ENCODE data around the gene TOMM20.
"Not testable (repeated sequence)": the region's sequence is repeated elsewhere in the genome, so short reads cannot be mapped to it uniquely, and the experiment has no call there.

The TOMM20 gene

DNA sequence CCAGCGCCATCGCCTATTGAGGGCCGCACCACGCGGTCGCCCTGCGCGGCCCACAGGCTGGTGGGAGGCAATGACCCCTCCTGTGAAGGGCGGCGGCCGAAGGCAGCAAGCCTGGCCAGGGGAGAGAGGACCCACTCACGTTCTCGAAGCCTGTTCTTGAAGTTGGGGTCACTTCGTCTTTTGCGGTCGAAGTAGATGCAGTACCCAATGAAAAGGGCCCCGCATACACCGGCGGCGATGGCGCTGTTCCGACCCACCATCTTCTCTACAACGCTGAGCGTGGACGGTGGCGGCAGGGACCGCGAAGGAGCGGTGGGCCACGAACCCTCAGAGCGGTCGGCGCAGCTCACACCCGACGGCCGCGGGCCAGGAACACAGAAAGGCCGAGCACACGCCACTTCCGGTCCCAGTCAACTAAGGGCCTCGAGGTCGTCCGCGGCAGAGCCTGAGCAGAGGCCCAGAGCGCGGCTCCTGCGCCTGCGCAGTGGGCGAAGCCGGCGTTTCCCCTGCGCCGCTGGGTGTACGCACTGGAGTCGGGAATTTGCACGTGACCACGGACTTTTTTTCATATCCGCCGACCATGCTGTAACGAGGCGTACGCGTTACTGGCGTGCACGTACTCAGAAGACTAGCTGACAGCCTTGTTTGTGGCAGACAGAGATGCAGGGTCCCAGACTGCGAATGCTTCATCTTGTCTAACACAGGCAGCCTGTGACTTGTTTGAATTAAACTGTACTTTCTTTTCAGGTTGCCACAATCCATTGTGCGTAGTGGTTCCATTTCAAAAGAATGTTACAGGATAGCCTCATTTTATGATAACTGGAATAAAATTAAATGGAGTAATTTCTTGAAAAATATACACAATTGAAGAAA, at the start of gene TOMM20:
Gene TOMM20 (minus strand): TSS at position 382 of the 873 bp plus-strand sequence. CDS start 122 bp downstream, at position 260.
- peak; percentile 99 for DNase-seq (ENCODE audit: low spot score)

DNA sequence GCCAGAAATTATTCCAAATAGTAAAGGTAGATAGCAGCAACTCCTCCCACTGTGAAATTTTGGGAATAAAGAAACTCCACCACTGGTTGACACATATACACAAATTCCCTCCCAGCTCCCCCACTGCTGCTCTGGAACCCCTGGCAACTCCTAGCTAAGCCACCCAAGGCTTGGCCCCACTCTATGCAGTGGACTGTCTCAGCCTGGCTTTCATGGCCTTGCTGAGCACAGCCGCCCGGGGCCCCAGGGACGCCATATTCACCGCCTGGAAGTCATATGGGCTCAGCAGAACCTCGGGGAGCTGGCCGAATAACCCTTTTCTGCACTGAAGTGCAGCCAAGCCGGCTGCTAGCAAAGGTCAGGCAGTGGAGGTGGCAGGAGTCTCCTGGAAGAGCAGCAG, 47.8 kb upstream of the TOMM20 start:
- peak; percentile 30 for DNase-seq (ENCODE audit: low spot score)

DNA sequence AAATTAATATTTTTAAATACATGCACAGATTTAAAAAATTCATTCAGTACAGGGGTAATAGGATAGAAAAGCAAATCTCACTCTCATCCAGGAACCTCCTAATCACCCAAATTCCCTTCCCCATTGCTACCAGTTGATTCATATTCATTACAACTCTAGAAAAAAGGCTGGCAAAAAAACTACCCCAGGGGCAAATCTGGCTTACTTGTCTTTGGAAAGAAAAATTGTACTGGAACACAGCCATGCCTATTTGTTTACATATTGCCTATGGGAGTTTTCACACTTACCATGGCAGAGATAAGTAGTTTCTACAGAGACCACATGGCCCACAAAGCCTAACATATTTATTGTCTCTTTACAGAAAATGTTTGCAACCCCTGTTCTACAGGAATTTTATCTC, 41.3 kb upstream of the TOMM20 start:
- no peak for DNase-seq (ENCODE audit: low spot score)

- DNase-seq (ENCODE audit: low spot score), result no peak
Observed at GRCh38 chr1:235168375-235168774, 39.7 kb upstream of the TOMM20 start.

DNA sequence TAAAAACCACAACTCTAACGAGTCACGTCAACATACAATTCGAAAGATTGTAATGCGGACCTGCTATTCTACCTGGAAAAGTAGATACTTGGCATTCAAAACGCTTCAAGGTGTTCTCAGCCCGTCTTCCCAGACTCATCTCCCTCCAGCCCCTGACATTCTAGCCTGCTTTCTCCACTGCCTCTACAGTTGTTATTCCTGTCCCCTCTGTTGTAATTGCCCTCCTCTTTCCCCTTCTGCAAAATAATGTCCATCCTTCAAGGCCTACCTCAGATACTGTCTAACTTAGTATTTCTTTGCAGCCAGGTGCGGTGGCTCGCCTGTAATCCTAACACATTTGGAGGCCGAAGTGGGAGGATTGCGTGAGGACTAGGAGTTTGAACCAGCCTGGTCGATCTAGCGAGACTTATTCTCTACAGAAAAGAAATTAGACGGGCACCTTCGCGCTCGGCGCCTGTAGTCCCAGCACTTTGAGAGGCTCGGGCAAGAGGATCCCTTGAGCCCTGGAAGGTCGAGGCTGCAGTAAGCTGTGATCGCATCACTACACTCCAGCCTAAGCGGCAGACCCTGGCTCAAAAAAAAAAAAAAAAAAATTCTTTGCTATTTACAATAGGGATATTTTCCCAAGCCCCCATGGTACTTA, 33.2 kb upstream of the TOMM20 start:
- no peak for DNase-seq (ENCODE audit: low spot score)

- peak; percentile 99 for DNase-seq (ENCODE audit: low spot score)
Observed at GRCh38 chr1:235160957-235161684, 32.5 kb upstream of the TOMM20 start, which contains the start of gene RBM34. Gene RBM34 (minus strand): TSS chr1:235161250. CDS start chr1:235161226, 24 bp downstream.

DNA sequence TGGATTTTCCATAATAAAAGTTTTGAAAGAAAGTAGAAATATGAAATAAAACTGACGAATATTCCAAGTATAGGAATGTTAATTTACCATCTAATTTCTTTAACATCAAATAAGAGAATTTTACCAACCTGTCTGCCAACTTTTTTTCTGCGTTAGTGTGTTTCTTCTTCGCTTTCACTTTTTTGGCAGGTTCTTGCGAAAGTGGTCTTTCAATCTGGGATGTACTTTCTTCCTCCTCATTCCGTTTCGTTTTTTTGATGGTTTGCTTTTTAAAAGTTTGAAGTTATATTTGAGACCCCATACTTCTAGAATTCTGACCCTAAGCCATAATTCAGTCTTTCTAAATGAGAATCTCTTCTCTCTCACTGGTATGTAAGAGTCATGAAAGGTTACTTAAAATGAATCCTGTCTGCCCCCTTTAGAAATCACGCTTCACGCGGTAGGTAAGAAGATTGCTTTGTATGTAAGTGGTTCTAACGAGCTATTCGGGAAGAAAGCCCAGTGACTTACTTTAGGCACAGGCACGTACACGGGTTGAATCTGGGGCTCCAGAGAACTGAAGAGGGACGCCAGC, 31.8 kb upstream of the TOMM20 start:
- DNase-seq (ENCODE audit: low spot score), result no peak

DNA sequence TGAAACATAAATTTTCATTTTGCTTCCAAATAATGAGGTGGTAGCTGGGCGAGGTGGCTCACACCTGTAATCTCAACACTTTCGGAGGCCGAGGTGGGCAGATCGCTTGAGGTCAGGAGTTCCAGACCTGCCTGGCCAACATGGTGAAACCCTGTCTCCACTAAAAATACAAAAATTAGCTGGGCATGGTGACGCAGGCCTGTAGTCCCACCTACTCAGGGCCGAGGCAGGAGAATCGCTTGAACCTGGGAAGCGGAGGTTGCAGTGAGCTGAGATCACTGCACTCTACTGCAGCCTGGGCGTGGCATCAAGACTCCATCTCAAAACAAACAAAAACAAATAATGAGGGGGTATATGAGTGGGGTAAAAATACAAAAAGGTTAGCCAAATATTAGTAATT, 31.3 kb upstream of the TOMM20 start:
- not testable (repeated sequence) for DNase-seq (ENCODE audit: low spot score)

DNA sequence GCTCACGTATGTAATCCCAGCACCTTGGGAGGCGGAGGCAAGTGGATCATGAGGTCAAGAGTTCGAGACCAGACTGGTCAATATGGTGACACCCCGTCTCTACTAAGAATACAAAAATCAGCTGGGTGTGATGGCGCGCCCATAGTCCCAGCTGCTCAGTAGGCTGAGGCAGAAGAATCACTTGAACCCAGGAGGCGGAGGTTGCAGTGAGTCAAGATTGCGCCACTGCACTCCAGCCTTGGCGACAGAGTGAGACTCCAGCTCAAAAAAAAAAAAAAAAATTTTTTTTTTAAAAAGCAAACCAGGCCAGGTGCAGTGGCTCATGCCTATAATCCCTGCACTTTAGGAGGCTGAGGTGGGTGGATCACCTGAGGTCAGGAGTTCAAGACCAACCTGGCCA, 30.6 kb upstream of the TOMM20 start:
- DNase-seq (ENCODE audit: low spot score), result not testable (repeated sequence)

DNA sequence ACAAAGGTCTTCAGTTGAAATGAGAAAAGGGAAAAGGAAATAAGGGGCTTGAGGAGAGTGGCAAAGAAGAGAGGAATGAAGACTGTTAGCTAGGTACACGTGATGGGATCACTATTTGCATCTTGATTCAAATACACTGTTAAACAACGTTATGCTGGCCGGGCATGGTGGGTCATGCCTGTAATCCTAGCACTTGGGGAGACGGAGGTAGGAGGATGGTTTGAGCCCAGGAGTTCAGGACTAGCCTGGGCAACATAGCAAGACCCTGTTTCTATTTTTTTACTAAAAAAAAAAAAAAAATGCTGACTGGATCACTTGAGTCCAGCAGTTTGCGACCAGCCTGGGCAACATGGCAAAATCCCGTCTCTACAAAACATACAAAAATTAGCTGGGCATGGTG, 30.0 kb upstream of the TOMM20 start:
- no peak for DNase-seq (ENCODE audit: low spot score)

DNA sequence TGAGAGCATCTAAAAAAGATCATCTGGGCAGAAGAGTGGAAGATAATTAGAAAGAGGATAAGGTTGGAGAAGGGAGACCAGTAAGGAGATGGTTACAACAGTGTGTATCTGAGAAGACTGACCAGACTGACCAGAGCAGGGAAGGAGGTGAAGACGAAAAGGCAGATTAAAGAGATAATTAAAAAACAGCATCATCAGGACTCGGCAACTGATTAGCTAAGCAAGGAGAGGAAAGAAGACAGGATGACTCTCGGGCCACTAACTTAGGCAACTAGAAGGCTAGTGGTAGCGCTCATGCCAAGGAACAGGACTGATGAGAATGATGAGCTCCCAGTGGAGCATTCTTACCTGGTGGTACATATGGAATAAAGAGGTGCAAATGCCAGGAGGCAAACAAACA, 28.5 kb upstream of the TOMM20 start:
- no peak for DNase-seq (ENCODE audit: low spot score)

GRCh38 chr1:235156740-235157139, 28.1 kb upstream of the TOMM20 start:
- no peak for DNase-seq (ENCODE audit: low spot score)

DNA sequence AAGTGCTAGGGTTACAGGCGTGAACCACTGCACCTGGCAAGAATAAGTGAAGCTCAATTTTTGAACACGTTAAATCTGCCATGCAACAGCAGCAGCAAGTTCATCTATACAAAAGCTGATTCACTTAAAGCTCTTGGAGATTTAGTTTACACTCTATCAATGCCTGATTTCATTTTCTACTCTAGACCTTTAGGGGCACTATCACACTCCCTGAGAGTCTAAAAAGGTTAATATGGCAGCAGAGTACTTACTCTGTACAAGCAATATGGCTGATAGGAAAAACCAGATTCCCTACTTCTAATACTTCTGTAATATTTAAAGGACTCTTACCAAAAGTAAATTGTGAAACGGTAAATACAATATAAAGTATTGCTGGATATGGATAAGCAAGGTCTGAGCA, 27.6 kb upstream of the TOMM20 start:
- no peak for DNase-seq (ENCODE audit: low spot score)

GRCh38 chr1:235152235-235152634, 23.6 kb upstream of the TOMM20 start:
- DNase-seq (ENCODE audit: low spot score), result no peak

DNA sequence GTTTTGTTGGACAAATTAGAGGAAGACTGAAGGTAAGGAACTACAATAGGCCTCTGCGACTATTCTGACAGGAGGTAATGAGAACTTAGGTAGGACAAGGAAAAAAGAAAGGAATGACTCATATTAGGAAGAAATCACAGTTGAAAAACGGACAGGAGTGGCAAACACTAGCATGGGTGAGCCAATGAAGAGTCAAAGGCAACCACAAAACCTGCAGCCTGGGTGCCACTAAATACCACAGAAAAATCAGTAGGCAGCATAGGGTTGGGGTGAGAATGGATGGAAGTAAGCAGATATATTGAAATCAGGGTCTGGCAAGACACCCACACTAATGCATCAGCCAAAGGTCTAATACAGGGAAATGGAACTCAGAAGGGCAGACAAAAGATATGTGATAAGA, 22.4 kb upstream of the TOMM20 start:
- no peak for DNase-seq (ENCODE audit: low spot score)

- no peak for DNase-seq (ENCODE audit: low spot score)
Observed at GRCh38 chr1:235149824-235150223, 21.2 kb upstream of the TOMM20 start.

DNA sequence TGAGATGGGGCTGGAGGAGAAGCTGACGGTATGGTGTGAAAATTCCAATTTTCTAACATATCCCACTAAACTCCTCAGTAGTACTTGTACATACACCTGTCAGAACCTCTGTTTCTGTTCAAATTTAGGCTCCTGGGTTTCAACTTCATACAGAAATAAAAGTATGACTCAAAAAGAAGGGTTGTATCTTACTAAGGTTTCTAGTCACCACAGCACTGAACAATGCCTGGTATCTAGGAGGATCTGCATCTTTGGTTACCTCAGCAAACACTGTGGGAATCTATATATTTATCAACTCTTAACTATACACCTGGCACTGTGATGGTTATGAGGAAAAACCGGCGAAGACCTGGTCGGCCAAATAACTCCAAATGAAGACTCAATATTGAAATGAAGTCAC, 18.6 kb upstream of the TOMM20 start:
- DNase-seq (ENCODE audit: low spot score), result no peak

DNA sequence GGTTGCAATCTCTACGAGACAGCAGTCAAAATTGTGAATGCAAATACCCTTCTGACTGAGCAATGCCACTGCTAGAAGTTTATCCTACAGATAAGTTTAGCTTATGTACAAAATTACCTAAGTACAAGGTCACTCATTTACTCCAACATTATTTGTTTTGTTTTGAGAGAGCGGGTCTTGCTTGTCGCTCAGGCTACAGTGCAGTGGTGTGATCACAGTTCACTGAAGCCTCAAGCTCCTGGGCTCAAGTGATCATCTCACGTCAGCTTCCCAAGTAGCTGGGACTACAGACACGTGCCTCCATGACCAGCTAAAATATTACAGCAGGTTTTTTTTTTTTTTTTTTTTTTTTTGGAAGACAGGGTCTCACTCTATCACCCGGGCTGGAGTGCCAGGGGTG, 17.0 kb upstream of the TOMM20 start:
- DNase-seq (ENCODE audit: low spot score), result no peak

DNA sequence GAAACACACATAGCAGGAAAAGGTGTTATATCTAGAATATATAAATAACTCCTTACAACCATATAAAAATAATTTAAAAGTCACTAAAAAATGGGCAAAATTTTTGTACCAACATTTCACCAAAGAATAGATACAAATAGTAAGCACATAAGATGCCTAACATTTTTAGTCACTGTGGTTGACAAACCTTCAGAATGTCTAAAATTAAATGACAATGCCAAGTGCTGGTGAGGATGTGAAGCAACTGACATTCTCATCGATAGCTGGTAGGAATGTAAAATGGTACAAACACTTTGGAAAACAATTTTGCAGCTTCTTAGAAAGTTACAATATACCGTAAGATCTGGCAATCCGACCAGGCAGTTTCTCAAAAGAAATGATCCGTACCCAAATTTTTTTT, 14.4 kb upstream of the TOMM20 start:
- no peak for DNase-seq (ENCODE audit: low spot score)

GRCh38 chr1:235139315-235139714, 10.7 kb upstream of the TOMM20 start:
- DNase-seq (ENCODE audit: low spot score), result no peak

DNA sequence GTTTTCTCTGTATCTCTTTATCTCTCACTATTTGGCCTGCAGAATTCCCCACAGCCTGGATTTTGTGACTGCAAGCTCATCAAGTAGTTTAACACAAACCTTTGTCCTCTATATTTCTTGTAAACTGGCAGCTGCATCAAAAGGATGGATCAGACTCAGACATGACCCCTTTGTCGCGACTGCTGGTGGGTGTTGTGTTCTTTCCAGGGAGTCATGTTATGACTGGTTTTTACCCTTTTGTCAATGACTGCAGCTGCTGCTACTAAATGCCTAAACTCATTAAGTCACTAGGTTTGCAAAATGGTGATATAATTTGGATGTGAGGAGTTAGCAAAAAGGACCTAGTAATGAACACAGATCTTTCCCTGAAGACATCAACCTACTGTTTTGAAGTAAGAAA, 10.2 kb upstream of the TOMM20 start:
- DNase-seq (ENCODE audit: low spot score), result no peak

DNA sequence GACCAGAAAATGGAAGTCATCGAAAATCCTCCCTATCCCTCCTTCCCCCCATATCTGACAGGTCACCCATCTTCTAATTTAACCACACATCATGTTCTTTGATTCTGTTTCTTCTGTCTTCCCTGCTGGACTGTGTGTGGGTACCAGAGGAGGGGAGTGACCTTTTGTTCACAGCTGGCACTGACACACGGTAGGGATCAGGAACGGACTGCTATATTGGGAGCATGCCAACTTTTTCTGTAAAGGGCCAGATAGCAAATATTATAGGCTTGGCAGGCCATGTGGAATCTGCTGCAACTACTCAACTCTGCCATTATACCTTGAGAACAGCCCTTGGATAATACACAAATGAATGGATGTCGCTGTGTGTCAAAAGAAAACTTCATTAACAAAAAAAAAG, 7.5 kb upstream of the TOMM20 start:
- no peak for DNase-seq (ENCODE audit: low spot score)
